SKM-1 treated with dmso at 0.1 percent for 144 hours (cell line): ENCODE measurements around the gene EVC2.

Source experiments
- DNase-seq: peaks from one replicate; lab custom pipeline; 2025; ENCODE audit not compliant: unreplicated experiment; lab: John Stamatoyannopoulos, UW

Gene EVC2

DNA sequence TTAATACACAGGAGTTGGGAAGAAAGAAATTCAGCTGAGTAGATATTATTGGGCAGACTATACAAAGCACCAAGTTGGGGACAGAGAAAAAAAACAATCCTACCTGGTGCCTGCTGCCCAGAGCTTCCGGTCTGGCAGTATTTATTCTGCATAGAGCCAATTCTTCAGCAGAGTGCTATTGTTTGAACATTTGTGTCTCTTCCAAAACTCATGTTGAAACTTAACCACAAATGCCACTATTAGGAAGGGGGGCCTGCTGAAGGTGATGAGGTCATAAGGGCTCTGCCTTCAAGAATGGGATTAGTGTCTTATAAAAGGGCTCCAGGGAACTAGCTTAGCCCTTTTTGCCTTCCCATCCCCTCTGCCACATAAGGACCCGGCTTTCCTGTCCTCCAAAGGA lies 136.2 kb downstream of the EVC2 start:
- no peak for DNase-seq

DNA sequence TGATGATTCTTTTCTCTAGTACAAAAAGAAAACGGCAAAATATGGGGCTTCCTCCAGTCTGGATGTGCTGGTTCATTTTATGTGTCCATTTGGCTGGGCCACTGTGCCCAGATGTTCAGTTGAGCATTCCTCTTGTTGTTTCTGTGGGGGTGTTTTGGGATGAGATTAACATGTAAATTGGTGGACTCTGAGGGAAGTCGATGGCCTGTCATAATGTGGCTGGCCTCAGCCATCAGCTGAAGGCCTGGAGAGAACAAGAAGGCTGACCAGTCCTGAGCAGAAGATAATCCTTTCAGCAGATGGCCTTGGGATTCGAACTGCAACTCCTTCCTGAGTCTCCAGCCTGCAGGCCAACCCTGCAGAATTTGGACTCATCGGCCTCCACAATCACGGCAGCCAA lies 136.7 kb downstream of the EVC2 start:
- DNase-seq: no peak

DNA sequence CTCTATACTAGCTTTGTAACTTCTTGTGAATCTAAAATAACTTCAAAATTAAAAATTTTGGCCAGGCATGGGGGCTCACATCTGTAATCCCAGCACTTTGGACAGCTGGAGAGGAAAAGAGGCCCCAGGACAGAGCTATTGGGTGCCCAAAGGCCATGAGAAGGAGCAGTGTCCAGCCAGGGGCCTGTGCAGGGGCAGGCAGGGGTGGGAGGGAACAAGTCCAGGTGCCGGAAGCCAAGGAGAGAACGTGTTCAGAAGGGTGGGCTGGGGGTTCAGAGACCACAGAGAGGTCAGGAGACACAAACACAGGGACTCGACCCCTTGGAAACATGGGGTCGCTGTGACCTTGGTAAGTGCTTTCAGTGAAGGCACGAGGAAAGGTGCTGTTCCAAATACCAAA lies 138.9 kb downstream of the EVC2 start:
- DNase-seq: no peak

DNA sequence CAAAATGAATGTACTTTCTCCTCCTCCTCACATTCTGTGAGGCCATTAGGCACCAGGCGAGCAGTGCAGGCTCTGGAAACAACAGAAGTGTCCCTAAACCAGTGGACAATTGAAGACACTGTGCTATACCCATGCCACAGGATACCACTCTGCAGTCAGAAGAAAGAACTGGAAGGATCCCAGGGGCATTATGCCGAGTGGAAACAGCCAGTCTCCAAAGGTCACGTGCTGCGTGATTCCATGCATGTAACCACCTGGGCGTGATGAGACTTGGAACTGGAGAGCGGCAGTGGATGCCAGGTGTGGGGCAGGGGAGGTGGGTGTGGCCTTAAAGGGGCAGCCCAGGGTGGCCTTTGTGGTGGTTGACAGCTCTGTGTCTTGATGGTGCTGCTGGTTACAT lies 139.4 kb downstream of the EVC2 start:
- DNase-seq: no peak

DNA sequence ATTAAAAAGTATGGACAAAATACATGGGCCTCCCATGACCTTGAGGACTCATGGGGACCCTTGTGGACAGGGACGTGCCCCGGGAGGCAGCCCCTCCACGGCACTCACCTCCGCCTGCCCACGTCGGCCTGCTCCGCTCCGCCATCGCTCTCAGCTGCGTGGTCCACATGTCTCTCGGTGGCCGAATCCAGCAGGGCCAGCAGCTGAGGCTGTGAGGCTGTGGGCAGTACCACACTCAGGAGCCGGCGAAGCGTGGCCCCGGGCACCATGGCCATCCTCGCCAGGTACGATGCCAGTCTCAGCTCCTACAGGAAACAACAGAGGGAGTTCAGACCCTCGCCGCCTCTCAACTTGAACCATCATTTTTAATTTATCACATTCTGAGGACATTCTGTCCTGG lies 140.0 kb downstream of the EVC2 start:
- DNase-seq: no peak

DNA sequence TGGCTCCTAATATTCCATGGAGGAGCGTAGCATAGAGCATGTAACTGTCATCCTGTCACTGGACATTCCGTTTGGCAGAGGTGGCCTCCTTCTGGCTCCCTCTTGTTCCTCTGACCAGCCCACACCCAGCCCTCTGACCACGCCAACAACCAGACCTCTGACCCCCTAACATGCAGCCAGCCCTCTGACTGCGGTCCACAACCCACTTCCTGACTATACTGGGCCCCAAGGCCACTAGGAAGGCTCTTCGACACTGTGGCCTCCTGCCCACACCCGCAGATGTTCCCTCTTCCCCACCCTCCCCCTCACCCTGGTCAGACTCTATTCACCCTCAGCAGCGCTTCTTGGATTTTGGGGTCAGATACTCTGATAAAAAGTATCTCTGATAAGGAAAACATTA lies 141.4 kb downstream of the EVC2 start:
- DNase-seq: no peak

- no peak for DNase-seq
Measured at GRCh38 chr4:5566526-5566925, 141.8 kb downstream of the EVC2 start.

DNA sequence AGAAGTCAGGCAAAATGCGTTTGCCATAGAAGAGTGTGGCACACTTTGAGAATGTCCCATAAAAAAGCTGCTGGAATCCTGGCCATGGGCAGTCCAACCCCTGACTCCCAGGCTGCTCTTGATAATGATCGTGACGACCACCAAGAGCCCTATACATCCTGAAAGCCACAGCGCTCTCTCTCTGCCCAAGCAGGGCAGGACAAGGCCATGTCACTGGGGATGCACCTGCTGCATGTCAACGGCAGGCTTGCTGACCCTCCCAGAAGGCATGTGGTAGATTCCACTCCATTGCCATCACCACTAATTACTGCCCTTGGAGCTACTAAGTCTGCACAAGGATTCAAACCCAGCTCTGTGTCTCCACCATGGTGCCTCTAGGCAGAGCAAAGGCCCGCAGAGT lies 144.5 kb downstream of the EVC2 start:
- no peak for DNase-seq

- DNase-seq: no peak
Measured at GRCh38 chr4:5562476-5562875, 145.9 kb downstream of the EVC2 start.

- no peak for DNase-seq
Measured at GRCh38 chr4:5561286-5561685, 147.1 kb downstream of the EVC2 start.

- DNase-seq: no peak
Measured at GRCh38 chr4:5558502-5558901, 149.9 kb downstream of the EVC2 start.

- no peak for DNase-seq
Measured at GRCh38 chr4:5554376-5554775, 154.0 kb downstream of the EVC2 start.

DNA sequence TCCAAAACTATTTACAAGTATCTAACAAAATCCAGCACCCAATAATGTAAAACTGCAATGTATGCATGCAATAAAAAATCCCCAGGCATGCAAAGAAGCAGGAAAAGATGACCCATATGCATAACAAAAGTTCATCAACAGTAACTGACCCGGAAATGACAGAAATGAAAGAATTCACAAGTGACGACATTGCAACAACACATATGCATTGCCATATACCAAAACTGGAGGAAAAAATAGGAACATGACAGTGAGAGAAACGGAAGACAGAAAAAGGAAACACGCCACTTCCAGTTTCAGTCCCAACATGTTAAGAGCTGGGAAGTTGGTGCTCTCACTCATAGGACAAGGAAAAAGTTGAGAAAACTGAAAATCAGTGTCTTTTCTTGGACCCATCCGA lies 154.6 kb downstream of the EVC2 start:
- no peak for DNase-seq

DNA sequence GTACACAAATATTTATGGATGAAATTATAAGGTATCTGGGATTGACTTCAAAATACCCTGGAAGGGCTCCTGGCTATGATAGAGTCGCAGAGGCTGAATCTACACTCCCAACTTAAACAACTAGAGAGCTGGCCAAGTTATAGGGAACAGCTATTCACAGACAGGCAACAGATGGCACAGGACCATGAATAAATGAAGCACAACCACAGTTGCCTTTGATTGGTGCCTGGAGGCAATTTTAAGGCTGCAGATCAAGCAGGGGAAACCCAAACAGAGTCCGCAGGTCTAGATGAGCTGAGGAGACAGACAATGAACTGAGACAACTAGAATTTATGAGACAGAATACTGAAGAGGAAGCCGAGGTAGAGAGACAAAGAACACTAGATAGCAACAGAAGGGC lies 155.9 kb downstream of the EVC2 start:
- no peak for DNase-seq

DNA sequence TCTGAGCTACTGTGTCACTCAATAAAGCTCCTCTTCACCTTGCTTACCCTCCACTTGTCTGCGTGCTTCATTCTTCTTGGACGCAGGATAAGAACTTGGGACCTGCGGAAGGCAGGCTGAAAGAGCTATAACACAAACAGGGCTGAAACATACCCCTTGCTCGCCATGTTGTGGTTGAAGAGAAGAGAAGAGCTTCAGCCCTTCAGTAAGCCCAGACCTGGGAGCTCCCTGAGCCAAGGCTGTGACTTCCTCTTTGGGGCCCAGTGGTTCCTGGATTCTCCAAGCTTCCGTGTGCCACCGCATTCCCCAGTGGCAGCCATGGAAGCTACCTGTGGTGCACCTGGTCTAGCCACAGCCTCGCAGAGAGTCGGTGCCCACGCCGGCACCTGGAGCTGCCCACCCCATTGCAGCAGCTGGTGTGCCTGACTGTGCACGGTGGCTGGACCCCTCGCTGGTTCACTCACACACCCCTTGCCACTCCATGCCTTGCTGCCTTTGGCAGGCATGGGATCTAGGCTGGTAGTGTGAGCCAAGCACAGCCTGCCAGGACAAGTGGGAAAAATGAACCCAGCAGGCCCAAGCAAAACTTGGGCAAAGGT lies 160.6 kb downstream of the EVC2 start:
- DNase-seq: no peak

DNA sequence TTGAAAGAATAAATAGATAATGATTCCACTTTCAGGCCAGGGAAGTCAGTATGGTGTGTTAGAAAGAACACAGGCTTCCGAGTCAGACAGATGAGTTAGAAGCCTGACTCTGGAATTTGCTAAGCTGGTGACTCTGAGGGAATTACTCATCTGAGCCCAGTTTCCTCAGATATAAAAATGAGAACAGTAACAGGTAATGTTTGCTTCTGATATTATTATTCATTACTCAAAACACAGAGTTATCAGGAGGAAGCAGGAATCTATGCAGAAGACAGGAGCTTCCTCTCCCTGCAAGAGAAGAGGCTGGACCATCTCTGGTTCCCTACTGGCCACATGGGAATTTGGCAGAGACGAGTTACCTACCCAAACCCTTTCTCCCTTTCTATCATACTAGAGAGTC lies 163.1 kb downstream of the EVC2 start:
- DNase-seq: no peak

DNA sequence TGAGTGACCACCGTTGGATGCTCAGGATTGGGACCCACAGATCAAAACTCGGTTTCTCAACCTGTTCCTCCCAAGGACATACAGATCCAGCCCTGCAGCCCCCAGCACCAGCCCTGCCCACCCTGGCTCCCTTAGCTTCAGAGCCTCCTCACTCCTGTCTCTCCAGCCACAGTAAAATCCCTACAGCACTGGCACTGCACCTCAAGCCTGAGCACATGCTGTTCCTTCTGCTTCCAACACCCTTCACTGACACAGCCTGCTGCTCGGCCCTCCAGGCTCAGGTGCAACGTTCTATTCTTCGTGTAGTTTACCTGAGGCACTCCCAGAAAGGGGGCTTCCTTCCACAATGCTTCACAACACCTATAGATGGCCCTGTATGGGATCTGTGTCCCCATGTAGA lies 163.6 kb downstream of the EVC2 start:
- no peak for DNase-seq

DNA sequence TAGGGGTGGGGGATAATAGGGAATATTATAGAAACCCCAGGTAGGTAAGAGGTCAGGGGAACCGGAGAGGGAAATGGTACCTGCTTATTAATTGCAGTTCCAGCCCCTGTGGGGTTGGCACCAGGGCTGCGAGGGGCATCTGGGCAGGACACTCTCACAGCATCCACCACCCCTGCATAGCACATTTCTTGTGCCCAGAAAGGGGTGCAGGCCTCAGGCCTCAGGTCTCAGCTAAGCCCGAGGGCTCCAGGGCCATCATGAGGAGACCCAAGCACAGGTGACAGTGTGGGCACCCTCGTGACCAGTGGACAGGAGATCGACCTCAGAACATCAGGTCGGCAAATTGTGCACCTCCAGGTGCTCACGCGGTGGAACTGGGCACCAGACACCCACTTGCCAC lies 164.7 kb downstream of the EVC2 start:
- no peak for DNase-seq

DNA sequence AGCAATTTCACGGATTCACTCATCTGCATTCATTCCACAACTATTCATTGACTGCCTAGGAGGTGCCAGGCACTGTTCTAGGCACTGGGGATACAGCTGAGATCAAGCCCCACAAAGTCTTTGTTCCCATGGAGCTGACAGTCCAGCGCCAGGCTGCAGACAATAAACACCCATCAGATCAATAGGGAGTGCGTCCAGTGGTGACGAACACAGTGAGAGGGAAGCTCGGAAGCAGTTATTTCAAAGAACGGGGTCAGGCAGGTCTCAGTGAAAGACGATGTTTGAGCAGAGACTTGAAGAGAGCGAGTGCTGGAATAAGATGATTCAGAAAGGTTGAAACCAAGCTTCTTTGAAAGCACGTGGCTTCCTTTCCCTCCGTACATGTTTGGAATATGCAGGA lies 167.2 kb downstream of the EVC2 start:
- DNase-seq: no peak

DNA sequence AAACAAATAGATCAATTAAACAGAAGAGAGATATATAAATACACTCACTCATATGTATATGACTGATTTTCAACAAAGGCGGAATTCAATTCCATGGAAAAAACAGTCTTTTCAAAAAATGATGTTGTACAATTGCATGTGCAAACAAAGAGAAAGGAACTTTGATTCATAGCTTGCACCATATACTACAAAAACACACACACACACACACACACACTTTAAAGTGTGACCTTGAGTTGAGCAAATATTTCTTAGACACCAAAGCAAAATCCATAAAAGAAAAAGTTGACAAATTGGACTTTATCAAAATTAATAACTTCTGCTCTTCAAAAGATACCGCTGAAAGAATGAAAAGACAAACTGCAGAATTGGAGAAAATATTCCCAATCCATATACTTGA lies 168.8 kb downstream of the EVC2 start:
- DNase-seq: no peak

- no peak for DNase-seq
Measured at GRCh38 chr4:5532100-5532499, 176.3 kb downstream of the EVC2 start.

DNA sequence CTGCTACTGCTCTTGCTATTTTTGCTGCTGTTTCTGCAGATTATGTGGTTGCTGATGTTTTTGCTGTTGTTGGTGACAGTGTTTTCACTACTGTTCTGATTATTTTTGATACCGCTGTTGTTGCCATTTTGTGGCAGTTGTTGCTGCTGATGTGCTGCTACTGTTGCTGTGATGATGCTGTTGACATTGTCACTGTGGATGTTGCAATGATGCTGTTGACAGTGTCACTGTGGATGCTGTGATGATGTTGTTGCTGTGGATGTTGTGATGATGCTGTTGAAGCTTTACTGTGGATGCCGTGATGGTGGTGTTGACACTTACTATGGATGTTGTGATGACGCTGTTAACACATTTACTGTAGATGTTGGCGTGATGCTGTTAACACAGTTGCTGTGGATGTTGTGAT lies 180.3 kb downstream of the EVC2 start:
- DNase-seq: no peak

DNA sequence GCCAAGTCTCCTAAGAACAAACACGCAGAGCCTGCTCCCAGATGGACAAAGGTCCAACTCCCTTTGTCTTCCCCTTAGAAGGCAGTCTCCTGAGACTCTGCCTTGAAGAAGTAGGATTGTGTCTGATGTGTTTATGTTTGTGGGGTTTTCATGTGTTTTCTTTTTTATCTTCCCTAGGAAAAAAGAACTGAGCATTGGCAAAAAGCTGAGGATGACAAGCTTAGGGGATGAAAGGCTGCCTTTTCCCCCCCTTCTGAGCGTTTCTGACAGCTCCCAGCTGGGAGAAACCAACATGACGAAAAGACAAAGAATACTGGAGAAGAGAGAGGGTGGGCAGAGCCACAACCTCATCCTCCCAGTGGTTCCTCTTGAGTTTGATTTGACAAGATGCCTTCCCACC lies 181.1 kb downstream of the EVC2 start:
- DNase-seq: no peak
